Upper lobe of left lung (tissue), 4 donors: ENCODE measurements around the gene MLST8.

Experiments
- EP300 ChIP-seq, 4 donors: sonication (generic); formaldehyde crosslinking; IDR thresholded peaks; one replicate each; pipeline ENCODE4 v1.5.1; 2017; ENCODE audit warnings: antibody characterized with exemption in 4 of 4, control low read depth in 2 of 4
- POLR2A ChIP-seq, 4 donors: fragments of 450-650 bp; IDR thresholded peaks; one replicate each; pipeline ENCODE4 v1.5.1; 2016 to 2017; ENCODE audit warnings: antibody characterized with exemption in 4 of 4, mild to moderate bottlenecking in 2 of 4
- POLR2AphosphoS5 ChIP-seq, 2 donors: sonication (generic); formaldehyde crosslinking; IDR thresholded peaks; one replicate each; pipeline ENCODE4 v1.5.1; 2017; ENCODE audit warnings: antibody characterized with exemption in 2 of 2
- TF ChIP-seq, protein P1 (sequence below), 6 experiments: fragments of 450-650 bp in 4 of 6; fragments of 200-600 bp in 2 of 6; sonication (generic) in 2 of 6; IDR thresholded peaks; one replicate each; pipeline ENCODE4 v1.5.1; 2016 to 2019; ENCODE audit warnings: antibody characterized with exemption in 6 of 6

DNA sequence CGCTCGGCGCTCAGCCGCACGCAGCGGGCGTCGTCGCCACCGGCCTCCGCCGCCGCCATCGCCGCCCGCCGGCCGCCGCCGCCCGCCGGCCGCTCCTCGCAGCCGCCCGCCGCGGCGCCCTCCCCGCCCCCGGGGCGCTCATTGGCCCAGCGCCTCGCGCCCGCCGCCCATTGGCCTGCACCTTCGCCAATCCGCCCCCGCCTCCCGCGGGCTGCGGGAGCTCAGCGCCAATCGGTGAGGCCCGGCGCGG, 9.4 kb downstream of the MLST8 start, which contains the start of gene PGP:
- TF ChIP-seq POLR2AphosphoS5 (IDR thresholded peaks at IDR 0.05) (no peak), POLR2A (IDR thresholded peaks at IDR 0.05) (no peak), EP300 (IDR thresholded peaks at IDR 0.05) (no peak)
- TF ChIP-seq, protein P1, sequence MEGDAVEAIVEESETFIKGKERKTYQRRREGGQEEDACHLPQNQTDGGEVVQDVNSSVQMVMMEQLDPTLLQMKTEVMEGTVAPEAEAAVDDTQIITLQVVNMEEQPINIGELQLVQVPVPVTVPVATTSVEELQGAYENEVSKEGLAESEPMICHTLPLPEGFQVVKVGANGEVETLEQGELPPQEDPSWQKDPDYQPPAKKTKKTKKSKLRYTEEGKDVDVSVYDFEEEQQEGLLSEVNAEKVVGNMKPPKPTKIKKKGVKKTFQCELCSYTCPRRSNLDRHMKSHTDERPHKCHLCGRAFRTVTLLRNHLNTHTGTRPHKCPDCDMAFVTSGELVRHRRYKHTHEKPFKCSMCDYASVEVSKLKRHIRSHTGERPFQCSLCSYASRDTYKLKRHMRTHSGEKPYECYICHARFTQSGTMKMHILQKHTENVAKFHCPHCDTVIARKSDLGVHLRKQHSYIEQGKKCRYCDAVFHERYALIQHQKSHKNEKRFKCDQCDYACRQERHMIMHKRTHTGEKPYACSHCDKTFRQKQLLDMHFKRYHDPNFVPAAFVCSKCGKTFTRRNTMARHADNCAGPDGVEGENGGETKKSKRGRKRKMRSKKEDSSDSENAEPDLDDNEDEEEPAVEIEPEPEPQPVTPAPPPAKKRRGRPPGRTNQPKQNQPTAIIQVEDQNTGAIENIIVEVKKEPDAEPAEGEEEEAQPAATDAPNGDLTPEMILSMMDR (IDR thresholded peaks at IDR 0.05): peak in 2 of 6 experiments; percentile 22 to 47
